Parathyroid adenoma (tissue), 2 donors: ENCODE data around the gene ETV6.

Source experiments
- H2AFZ ChIP-seq: fragments of 300-600 bp; sonication (generic); one replicate; pipeline ENCODE4 v1.7.0; 2017; ENCODE audit warnings: antibody characterized with exemption, mild to moderate bottlenecking
- H3K27ac ChIP-seq: fragments of 300-600 bp; sonication (generic); one replicate; pipeline ENCODE4 v1.7.0; 2017
- H3K27me3 ChIP-seq: fragments of 300-600 bp; sonication (generic); one replicate; pipeline ENCODE4 v1.7.0; 2017; ENCODE audit warnings: low read length; ENCODE audit not compliant: control insufficient read depth, insufficient read depth
- H3K36me3 ChIP-seq: fragments of 300-600 bp; sonication (generic); one replicate; pipeline ENCODE4 v1.7.0; 2017; ENCODE audit warnings: low read length; ENCODE audit not compliant: control insufficient read depth, insufficient read depth
- H3K4me1 ChIP-seq: fragments of 300-600 bp; sonication (generic); one replicate; pipeline ENCODE4 v1.7.0; 2017; ENCODE audit warnings: control low read depth
- H3K4me2 ChIP-seq: fragments of 300-600 bp; sonication (generic); one replicate; pipeline ENCODE4 v1.7.0; 2017; ENCODE audit warnings: low read length
- H3K4me3 ChIP-seq: fragments of 300-600 bp; sonication (generic); one replicate; pipeline ENCODE4 v1.7.0; 2017; ENCODE audit warnings: low read depth, low read length
- H3K79me2 ChIP-seq: fragments of 300-600 bp; sonication (generic); one replicate; pipeline ENCODE4 v1.7.0; 2017; ENCODE audit warnings: control low read depth
- H3K9ac ChIP-seq: fragments of 300-600 bp; sonication (generic); one replicate; pipeline ENCODE4 v1.7.0; 2017; ENCODE audit warnings: mild to moderate bottlenecking
- H3K9me3 ChIP-seq: fragments of 300-600 bp; sonication (generic); one replicate; pipeline ENCODE4 v1.7.0; 2017; ENCODE audit warnings: low read length; ENCODE audit not compliant: control insufficient read depth
- CTCF ChIP-seq: fragments of 300-600 bp; sonication (generic); IDR thresholded peaks from one replicate; pipeline ENCODE4 v1.7.0; 2017; ENCODE audit warnings: antibody characterized with exemption, mild to moderate bottlenecking
- donor health status: primary hyperparathyroidism.

The ETV6 gene

DNA sequence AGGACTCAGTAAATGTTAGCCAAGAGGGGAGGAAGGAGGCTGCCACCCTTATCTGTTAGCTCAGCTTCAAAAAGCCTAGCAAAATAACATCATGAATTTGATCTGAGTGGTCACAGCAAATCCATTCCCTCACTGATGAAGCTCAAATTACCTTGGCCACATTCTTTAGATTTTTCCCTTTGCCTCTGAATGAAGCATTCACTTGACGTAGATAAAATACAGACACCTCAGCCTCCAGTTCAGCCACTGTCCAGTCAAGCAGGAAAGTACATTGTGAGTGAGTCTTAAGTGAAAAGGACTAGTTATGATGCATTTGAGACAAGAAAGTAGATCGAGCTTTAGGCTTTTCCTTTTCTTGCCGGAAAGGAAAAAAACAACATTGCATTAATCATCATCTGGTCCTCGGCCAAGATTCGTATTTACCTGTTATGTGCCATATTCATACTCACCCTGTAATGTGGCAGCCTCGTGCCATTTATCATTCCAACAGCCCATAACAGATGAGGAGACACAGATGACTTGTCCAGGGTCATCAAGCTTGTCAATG is 146.5 kb downstream of the ETV6 start:
- H3K4me1 ChIP-seq, result peaks cover 25% of the 10 kb centered on the region

DNA sequence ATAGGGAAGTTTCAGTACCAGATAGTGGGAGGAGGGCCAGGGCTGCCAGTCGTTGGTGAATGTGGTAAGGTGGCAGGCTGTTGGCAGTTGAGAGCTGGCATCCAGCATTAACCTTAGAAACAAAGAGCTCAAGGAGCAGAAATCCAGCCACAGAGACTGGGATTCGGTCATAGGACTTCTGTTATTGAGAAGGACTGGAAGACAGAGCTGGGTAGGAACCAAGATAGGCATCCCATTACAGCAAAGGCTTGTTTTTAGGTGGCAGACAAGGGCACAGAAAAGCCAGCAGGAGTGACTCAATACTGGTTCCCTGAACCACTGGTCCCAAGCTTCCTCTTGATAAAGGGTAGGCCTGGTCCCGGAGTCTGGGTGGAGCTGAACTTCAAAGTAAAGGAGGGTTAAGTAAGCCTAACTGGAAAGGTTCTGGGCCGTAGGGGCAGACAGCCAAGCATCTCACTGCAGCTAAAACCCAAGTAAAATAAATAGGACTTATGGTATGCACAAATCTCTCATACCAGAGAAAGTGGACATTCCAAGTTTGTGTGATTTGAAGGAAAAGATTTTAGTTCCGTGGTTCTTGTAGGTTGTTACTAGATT is 147.9 kb downstream of the ETV6 start:
- Histone ChIP-seq H3K4me3 (no peak overlapping the region), H3K4me2 (no peak overlapping the region), H3K36me3 (no peaks in the 10 kb centered on the region), H2AFZ (no peak overlapping the region), H3K9ac (no peak overlapping the region), H3K79me2 (peaks cover 6% of the 10 kb centered on the region), H3K27me3 (no peaks in the 10 kb centered on the region), H3K4me1 (peaks cover 30% of the 10 kb centered on the region), H3K27ac (no peak overlapping the region), H3K9me3 (no peaks in the 10 kb centered on the region)
- TF ChIP-seq CTCF, result no peak

More for the DNA sequence above, 146.5 kb downstream of the ETV6 start:
- Histone ChIP-seq H3K27ac (peak overlapping the region; percentile 7), H3K36me3 (no peaks in the 10 kb centered on the region), H2AFZ (no peak overlapping the region), H3K79me2 (peaks cover 6% of the 10 kb centered on the region), H3K4me3 (no peak overlapping the region), H3K9ac (no peak overlapping the region), H3K4me2 (no peak overlapping the region), H3K9me3 (no peaks in the 10 kb centered on the region), H3K27me3 (no peaks in the 10 kb centered on the region)
- no peak for TF ChIP-seq CTCF

- H2AFZ ChIP-seq, result no peak overlapping the region
- no peak overlapping the region for H3K4me3 ChIP-seq
- H3K4me2 ChIP-seq, result no peak overlapping the region
- no peak overlapping the region for H3K27ac ChIP-seq
- no peaks in the 10 kb centered on the region for H3K9me3 ChIP-seq
- peaks cover 6% of the 10 kb centered on the region for H3K79me2 ChIP-seq
- H3K4me1 ChIP-seq, result peaks cover 30% of the 10 kb centered on the region
- H3K9ac ChIP-seq, result no peak overlapping the region
- TF ChIP-seq CTCF, result no peak
- H3K36me3 ChIP-seq, result no peaks in the 10 kb centered on the region
- no peaks in the 10 kb centered on the region for H3K27me3 ChIP-seq
Measured at GRCh38 chr12:11798006-11798708, 148.7 kb downstream of the ETV6 start.

DNA sequence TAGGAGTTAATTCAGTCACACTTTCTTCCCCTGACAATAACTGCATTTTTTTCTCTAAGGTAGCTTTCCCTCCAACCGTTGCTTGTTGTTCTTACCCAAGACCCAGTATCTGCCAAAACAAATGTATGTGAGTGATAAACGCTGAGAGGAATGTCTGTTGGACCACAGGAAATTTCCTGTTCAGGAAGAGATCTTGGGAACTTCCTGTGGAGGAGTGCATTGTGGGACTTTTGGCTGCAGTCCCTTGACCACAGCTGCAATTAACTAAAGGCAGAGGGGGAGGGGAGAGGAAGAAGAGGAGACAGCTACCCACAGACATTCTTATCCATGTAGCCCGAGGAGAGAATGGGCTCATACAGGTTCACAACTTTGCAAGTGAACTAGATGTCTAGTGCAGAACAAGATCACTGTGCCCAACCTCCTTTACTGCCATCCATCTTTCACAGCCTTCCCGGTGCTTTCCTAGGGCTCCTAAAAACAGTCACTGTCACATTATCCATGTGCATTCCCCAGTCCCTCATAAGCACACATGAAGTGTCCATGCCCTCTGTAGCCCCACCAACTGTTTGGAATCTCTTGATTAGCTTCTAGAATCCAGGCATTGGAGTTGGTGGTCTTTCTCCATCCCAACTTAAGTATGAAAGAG is 149.5 kb downstream of the ETV6 start:
- Histone ChIP-seq H3K9me3 (no peaks in the 10 kb centered on the region), H3K27ac (no peak overlapping the region), H3K36me3 (no peaks in the 10 kb centered on the region), H3K4me3 (no peak overlapping the region), H3K9ac (no peak overlapping the region), H3K4me1 (peaks cover 22% of the 10 kb centered on the region), H2AFZ (no peak overlapping the region), H3K79me2 (peaks cover 6% of the 10 kb centered on the region), H3K27me3 (no peaks in the 10 kb centered on the region), H3K4me2 (no peak overlapping the region)
- no peak for TF ChIP-seq CTCF
